ENCODE results near the gene SLC25A46. TPM values are rescaled to one million over a fixed set of nuclear protein-coding genes. Genes with fewer than 3 reads are reported as not detected.
"Not testable (repeated sequence)": the region's sequence is repeated elsewhere in the genome, so short reads cannot be mapped to it uniquely, and the experiment has no call there.

Gene SLC25A46
- total RNA-seq, 2 donors from 2014 or later = 35.4 to 52.7 TPM

DNA sequence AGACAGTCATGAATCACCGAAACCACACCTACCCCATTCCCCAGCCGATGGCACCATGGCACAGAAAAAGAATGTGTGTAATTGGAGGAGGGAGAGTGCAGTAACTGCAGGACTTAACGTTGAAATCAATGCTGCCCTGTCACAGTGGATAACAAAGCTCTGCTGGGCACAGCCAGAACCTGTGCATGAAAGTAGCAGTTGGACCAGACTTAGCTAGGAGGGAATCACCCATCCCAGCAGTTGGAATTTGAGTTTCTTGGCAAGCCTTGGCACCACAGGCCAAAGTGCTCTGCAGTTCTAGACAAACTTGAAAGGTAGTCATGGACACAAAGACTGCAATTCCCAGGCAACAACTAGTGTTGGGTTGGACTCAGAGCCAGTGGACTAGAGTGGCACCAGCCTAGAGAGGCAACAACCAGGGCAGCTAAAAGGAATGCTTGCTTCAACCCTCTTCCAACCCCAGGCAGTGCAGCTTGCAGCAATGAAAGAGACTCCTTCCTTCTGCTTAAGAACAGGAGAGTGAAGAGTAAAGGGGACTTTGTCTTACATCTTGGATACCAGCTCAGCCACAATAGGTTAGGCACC is 31.5 kb upstream of the SLC25A46 start:
- Histone ChIP-seq H3K27ac (no peak overlapping the region), H3K27me3 (no peaks in the 10 kb centered on the region), H3K9me3 (no peaks in the 10 kb centered on the region), H3K36me3 (no peaks in the 10 kb centered on the region), H3K4me3 (no peak overlapping the region), H3K4me1 (no peaks in the 10 kb centered on the region)
- no peak for DNase-seq (ENCODE audit: low spot score)
- TF ChIP-seq, protein P1, sequence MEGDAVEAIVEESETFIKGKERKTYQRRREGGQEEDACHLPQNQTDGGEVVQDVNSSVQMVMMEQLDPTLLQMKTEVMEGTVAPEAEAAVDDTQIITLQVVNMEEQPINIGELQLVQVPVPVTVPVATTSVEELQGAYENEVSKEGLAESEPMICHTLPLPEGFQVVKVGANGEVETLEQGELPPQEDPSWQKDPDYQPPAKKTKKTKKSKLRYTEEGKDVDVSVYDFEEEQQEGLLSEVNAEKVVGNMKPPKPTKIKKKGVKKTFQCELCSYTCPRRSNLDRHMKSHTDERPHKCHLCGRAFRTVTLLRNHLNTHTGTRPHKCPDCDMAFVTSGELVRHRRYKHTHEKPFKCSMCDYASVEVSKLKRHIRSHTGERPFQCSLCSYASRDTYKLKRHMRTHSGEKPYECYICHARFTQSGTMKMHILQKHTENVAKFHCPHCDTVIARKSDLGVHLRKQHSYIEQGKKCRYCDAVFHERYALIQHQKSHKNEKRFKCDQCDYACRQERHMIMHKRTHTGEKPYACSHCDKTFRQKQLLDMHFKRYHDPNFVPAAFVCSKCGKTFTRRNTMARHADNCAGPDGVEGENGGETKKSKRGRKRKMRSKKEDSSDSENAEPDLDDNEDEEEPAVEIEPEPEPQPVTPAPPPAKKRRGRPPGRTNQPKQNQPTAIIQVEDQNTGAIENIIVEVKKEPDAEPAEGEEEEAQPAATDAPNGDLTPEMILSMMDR (IDR thresholded peaks at IDR 0.05) = no peak

DNA sequence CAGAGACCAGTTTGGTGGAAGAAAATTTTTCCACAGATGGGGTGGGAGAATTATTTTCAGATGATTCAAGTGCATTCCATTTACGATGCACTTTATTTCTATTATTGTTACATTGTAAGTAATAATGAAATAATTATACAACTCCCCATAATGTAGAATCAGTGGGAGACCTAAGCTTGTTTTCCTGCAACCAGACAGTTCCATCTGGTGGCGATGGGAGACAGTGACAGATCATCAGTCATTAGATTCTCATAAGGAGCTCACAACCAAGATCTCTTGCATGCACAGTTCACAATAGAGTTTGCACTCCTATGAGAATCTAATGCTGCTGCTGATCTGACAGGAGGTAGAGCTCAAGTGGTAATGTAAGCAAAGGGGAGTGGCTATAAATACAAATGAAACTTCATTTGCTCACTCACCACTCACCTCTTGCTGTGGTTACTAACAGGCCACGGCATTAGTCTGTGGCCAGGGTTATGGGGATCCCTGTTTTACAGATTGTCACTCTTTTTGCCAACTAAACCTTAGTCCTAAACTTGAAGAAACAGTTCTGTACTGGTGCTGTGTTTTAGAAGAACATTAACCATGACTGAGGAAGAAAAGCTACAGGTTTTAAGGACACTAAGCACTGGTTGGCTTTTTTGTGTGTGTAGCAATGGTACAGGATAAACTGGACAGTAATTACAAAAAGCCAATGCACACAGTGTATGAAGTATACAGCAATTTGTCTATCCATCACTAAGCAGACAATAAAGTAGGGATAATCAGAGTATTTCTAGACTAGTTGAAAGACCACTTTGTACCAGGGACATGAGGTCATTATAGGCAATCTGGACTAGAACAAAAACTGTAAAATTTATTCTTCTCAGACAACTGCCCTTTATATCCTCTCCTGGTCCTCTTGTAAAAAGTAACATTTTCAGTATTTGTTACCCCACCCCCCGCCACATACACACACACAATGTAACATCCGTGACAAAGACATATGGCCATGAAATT is 22.3 kb upstream of the SLC25A46 start:
- H3K27me3 ChIP-seq = no peaks in the 10 kb centered on the region
- no peak overlapping the region for H3K27ac ChIP-seq
- H3K4me1 ChIP-seq = no peaks in the 10 kb centered on the region
- no peaks in the 10 kb centered on the region for H3K9me3 ChIP-seq
- TF ChIP-seq, protein P1 (IDR thresholded peaks at IDR 0.05) = no peak
- no peaks in the 10 kb centered on the region for H3K36me3 ChIP-seq
- no peak for DNase-seq (ENCODE audit: low spot score)
- no peak overlapping the region for H3K4me3 ChIP-seq

DNA sequence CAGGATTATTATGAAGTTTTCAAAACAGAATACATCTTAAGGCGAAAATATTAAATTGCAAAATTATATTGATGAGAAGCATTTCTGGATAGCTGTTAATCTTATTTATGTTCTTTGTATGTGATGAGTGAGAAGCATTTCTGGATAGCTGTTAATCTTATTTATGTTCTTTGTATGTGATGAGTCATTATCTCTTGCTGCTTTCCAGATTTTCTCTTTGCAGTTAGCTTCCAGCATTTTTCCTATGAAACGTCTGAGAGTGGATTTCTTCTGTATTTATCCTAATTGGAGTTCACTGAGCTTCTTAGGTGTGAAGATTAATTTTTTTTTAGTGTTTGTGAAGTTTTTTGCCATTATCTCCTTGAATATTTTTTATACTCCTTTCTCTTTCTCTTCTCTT is 20.5 kb upstream of the SLC25A46 start:
- TF ChIP-seq, protein P1 (IDR thresholded peaks at IDR 0.05) = no peak
- Histone ChIP-seq H3K4me3 (no peak overlapping the region), H3K27me3 (no peaks in the 10 kb centered on the region), H3K27ac (no peak overlapping the region), H3K36me3 (no peaks in the 10 kb centered on the region), H3K4me1 (no peaks in the 10 kb centered on the region), H3K9me3 (no peaks in the 10 kb centered on the region)
- DNase-seq (ENCODE audit: low spot score) = no peak

DNA sequence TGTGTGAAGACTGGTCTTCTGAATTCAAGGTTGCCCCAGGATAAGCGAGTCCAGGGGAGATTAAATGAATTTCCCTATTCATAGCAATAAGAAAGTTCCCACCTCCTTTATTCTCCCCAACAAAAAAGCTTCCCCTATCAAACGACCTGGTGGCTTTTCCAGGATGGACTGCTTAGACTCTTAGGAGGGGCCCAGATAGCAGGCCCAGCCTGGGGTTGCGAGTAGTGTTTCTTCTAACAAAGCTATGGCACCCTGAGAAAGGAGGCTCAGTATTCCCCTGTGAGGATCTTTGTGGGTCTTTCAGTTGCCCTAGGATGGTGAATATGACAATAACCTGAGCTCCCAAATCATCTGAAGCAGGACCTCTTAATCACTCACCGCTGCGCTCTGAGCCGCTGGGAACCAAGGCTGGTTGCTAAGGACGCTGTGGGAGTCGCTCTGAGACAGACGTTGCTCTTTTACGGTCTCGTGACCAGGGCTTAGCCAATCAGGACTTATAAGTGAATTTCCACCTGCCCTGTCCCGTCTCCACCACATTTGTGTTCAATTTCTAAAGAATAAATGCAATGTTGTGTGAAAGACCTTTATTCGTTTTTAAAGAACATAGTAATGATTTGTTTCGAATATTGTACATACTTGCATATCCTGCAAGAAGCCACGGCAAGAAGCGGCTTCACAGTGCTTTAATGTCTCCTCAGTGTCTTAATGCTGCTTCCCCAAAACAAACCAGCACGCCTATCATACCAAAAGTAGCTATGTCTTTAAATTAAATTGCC is 12.4 kb upstream of the SLC25A46 start, which contains the start of gene TMEM232:
Gene TMEM232 (minus strand): TSS at position 423 of the 776 bp plus-strand sequence. CDS start 59,319 bp downstream, outside the sequence.
- Histone ChIP-seq H3K27ac (no peak within 1 kb of the TSS), H3K9me3 (no peaks in the 10 kb centered on the region), H3K36me3 (no peaks in the 10 kb centered on the region), H3K4me1 (no peaks in the 10 kb centered on the region), H3K27me3 (no peaks in the 10 kb centered on the region), H3K4me3 (peak within 1 kb of the TSS; percentile 36 to 41)
- TF ChIP-seq, protein P1 (IDR thresholded peaks at IDR 0.05) = no peak
- DNase-seq (ENCODE audit: low spot score) = peak; percentile 70

DNA sequence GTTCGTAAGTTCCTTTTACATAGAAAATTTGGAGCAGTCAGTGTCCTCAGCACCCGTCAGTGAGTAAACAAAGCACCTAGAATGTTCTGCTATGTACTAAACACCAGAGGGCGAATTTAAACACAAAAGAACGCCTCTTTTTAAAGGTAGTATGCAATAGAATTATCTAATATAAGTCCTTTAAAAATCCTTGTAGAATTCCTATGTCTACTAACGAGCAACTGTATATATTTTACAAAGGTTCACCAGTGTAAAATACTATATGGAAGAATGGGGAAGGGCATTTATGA is 11.8 kb upstream of the SLC25A46 start:
- H3K36me3 ChIP-seq = no peaks in the 10 kb centered on the region
- no peak overlapping the region for H3K27ac ChIP-seq
- H3K4me1 ChIP-seq = no peaks in the 10 kb centered on the region
- no peak for DNase-seq (ENCODE audit: low spot score)
- peak overlapping the region; percentile 36 to 41 for H3K4me3 ChIP-seq
- TF ChIP-seq, protein P1 (IDR thresholded peaks at IDR 0.05) = no peak
- H3K9me3 ChIP-seq = no peaks in the 10 kb centered on the region
- H3K27me3 ChIP-seq = no peaks in the 10 kb centered on the region

DNA sequence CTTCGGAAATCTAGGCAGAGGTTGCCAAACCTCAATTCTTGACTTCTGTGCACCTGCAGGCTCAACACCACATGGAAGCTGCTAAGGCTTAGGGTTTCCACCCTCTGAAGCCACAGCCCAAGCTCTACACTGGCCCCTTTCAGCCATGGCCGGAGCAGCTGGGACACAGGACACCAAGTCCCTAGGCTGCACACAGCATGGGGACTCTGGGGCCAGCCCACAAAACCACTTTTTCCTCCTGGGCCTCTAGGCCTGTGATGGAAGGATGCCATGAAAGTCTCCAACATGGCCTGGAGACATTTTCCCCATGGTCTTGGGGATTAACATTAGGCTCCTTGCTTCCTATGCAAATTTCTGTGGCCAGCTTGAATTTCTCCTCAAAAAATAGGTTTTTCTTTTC is 7.3 kb upstream of the SLC25A46 start:
- H3K27ac ChIP-seq; H3K9me3 ChIP-seq; H3K27me3 ChIP-seq; DNase-seq (ENCODE audit: low spot score); H3K4me1 ChIP-seq; H3K36me3 ChIP-seq; H3K4me3 ChIP-seq: not testable (repeated sequence)
